ENCODE data around the gene LRP1B.

- TF ChIP-seq CTCF (IDR thresholded peaks at IDR 0.05): no peak
- TF ChIP-seq NR3C1 (IDR thresholded peaks at IDR 0.05): no peak
- no peak for TF ChIP-seq HDAC2 (IDR thresholded peaks at IDR 0.05)
These were observed 198.6 kb downstream of the LRP1B start for GRCh38 chr2:141932261-141932660.

Measured in A549 (cell line).